H1 (cell line): ENCODE results near the gene GRM8. TPM values are rescaled to one million over a fixed set of nuclear protein-coding genes. Genes with fewer than 3 reads are reported as not detected.

Source experiments
- CTCF ChIA-PET: fragments of 300-600 bp; sonication (Branson Sonifier 250); formaldehyde crosslinking; loops from one replicate; lab custom pipeline; 2021; ENCODE audit not compliant: partially characterized antibody; lab: Charles Lee
- POLR2A ChIA-PET: fragments of 300-600 bp; sonication (Branson Sonifier 250); formaldehyde crosslinking; loops from one replicate; lab custom pipeline; 2021; ENCODE audit warnings: inconsistent platforms; ENCODE audit not compliant: partially characterized antibody; lab: Charles Lee
- DNase-seq, 2 experiments: peaks; one replicate each; pipeline versions ENCODE4 v3.0.0 to v3.0.0-alpha.2; 2010 to 2022; ENCODE audit warnings: low spot score in 2 of 2, low read depth in 1 of 2, mixed read lengths in 1 of 2
- FAIRE-seq: peaks from 2 replicates; lab custom pipeline; 2011; peaks lifted over from hg19 to GRCh38; lab: Jason Lieb, UNC
- H2AFZ ChIP-seq: 2 replicates; pipeline ENCODE4 v1.8.1; 2012; ENCODE audit warnings: low read length, inconsistent platforms
- H2AK5ac ChIP-seq: 2 replicates; pipeline ENCODE4 v1.6.1; 2013; ENCODE audit warnings: low read depth, low read length
- H2BK120ac ChIP-seq: replicated peaks from 2 replicates; pipeline ENCODE3; 2013; ENCODE audit warnings: low read depth, low read length, inconsistent platforms
- H2BK12ac ChIP-seq: 2 replicates; pipeline ENCODE4 v1.6.1; 2013; ENCODE audit warnings: low read depth, low read length
- H2BK15ac ChIP-seq: 2 replicates; pipeline ENCODE4 v1.6.1; 2013; ENCODE audit warnings: low read length
- H2BK20ac ChIP-seq: 2 replicates; pipeline ENCODE4 v1.6.1; 2013; ENCODE audit warnings: low read length
- H2BK5ac ChIP-seq: 2 replicates; pipeline ENCODE4 v1.6.1; 2013; ENCODE audit warnings: low read depth, low read length
- H3K14ac ChIP-seq: 2 replicates; pipeline ENCODE4 v1.6.1; 2013; ENCODE audit warnings: inconsistent platforms; ENCODE audit not compliant: insufficient read length
- H3K18ac ChIP-seq: 2 replicates; pipeline ENCODE4 v1.6.1; 2013; ENCODE audit warnings: low read length; ENCODE audit errors: extremely low read depth
- H3K23ac ChIP-seq: 2 replicates; pipeline ENCODE4 v1.6.1; 2013; ENCODE audit warnings: inconsistent platforms; ENCODE audit not compliant: insufficient read length
- H3K23me2 ChIP-seq: 2 replicates; pipeline ENCODE4 v1.6.1; 2013; ENCODE audit warnings: low read depth, low read length
- H3K27ac ChIP-seq: 2 replicates; pipeline ENCODE4 v1.6.1; 2011; ENCODE audit warnings: low read depth, low read length, inconsistent platforms
- H3K27me3 ChIP-seq, 4 experiments: replicated peaks in 1 of 4; 1 replicate in 1 of 4; 2 replicates in 3 of 4; pipeline versions ENCODE4 v1.6.1 to v1.8.1; 2011 to 2013; ENCODE audit warnings: low read length in 3 of 4, mild to moderate bottlenecking in 3 of 4, inconsistent platforms in 2 of 4, mixed read lengths in 2 of 4, moderate library complexity in 1 of 4; ENCODE audit not compliant: control insufficient read depth in 3 of 4, insufficient read depth in 3 of 4; ENCODE audit errors: extremely low read depth in 1 of 4
- H3K36me3 ChIP-seq, 4 experiments: 2 replicates each; pipeline versions ENCODE4 v1.6.1 to v1.8.1; 2011 to 2013; ENCODE audit warnings: mild to moderate bottlenecking in 4 of 4, low read length in 3 of 4, moderate library complexity in 2 of 4, control low read depth in 1 of 4, inconsistent platforms in 1 of 4; ENCODE audit not compliant: insufficient read depth in 4 of 4, control insufficient read depth in 2 of 4
- H3K4ac ChIP-seq: replicated peaks from 2 replicates; pipeline ENCODE3; 2013; ENCODE audit warnings: low read length, low read depth, mixed read lengths, inconsistent platforms; ENCODE audit not compliant: insufficient read length
- H3K4me1 ChIP-seq, 4 experiments: replicated peaks in 1 of 4; 1 replicate in 1 of 4; 2 replicates in 3 of 4; pipeline versions ENCODE4 v1.6.1 to v1.8.1; 2011 to 2013; ENCODE audit warnings: low read length in 3 of 4, inconsistent platforms in 2 of 4, mixed read lengths in 1 of 4; ENCODE audit not compliant: insufficient read depth in 4 of 4, control insufficient read depth in 3 of 4
- H3K4me2 ChIP-seq, 2 experiments: 2 replicates each; pipeline versions ENCODE4 v1.6.1 to v1.8.1; 2011 to 2013; ENCODE audit warnings: low read depth in 2 of 2, low read length in 2 of 2, control low read depth in 1 of 2, inconsistent platforms in 1 of 2, mild to moderate bottlenecking in 1 of 2; ENCODE audit not compliant: insufficient read depth in 1 of 2
- H3K4me3 ChIP-seq, 4 experiments: fragments of 200-600, 300-600 bp in 1 of 4; sonication (generic), shearing (Covaris generic), sonication (Bioruptor Twin) in 1 of 4; 2 replicates each; pipeline versions ENCODE4 v1.5.1 to v1.8.1; 2011 to 2016; ENCODE audit warnings: low read length in 4 of 4, low read depth in 3 of 4, control low read depth in 2 of 4, inconsistent platforms in 2 of 4, mild to moderate bottlenecking in 2 of 4, mixed read lengths in 1 of 4, moderate library complexity in 1 of 4; ENCODE audit not compliant: insufficient read depth in 2 of 4; ENCODE audit errors: extremely low read depth in 1 of 4
- H3K56ac ChIP-seq: replicated peaks from 2 replicates; pipeline ENCODE3; 2013; ENCODE audit warnings: low read depth, mild to moderate bottlenecking, mixed read lengths, low read length, inconsistent platforms; ENCODE audit not compliant: insufficient read length
- H3K79me1 ChIP-seq: 2 replicates; pipeline ENCODE4 v1.6.1; 2013; ENCODE audit warnings: low read depth, low read length, control low read depth
- H3K79me2 ChIP-seq, 2 experiments: 2 replicates each; pipeline versions ENCODE4 v1.6.1 to v1.8.1; 2012 to 2013; ENCODE audit warnings: low read length in 2 of 2, mild to moderate bottlenecking in 2 of 2, inconsistent platforms in 1 of 2; ENCODE audit not compliant: insufficient read depth in 2 of 2, control insufficient read depth in 1 of 2
- H3K9ac ChIP-seq, 4 experiments: replicated peaks in 1 of 4; 1 replicate in 1 of 4; 2 replicates in 3 of 4; pipeline versions ENCODE4 v1.6.1 to v1.8.1; 2011 to 2013; ENCODE audit warnings: low read depth in 3 of 4, low read length in 3 of 4, control low read depth in 2 of 4, mild to moderate bottlenecking in 2 of 4, moderate library complexity in 2 of 4, inconsistent platforms in 1 of 4; ENCODE audit errors: extremely low read depth in 1 of 4
- H3K9me3 ChIP-seq, 2 experiments: 2 replicates each; pipeline versions ENCODE4 v1.6.1 to v1.8.1; 2012 to 2013; ENCODE audit warnings: mild to moderate bottlenecking in 2 of 2, moderate library complexity in 2 of 2, control low read depth in 1 of 2, inconsistent platforms in 1 of 2, low read depth in 1 of 2, low read length in 1 of 2, mixed read lengths in 1 of 2; ENCODE audit not compliant: insufficient read depth in 2 of 2
- H4K20me1 ChIP-seq, 2 experiments: replicated peaks in 1 of 2; 2 replicates each; pipeline versions ENCODE3 to v1.8.1; 2011 to 2013; ENCODE audit warnings: inconsistent platforms in 2 of 2, low read length in 2 of 2, mild to moderate bottlenecking in 1 of 2; ENCODE audit not compliant: insufficient read depth in 2 of 2, control insufficient read depth in 1 of 2
- H4K5ac ChIP-seq: 2 replicates; pipeline ENCODE4 v1.6.1; 2013; ENCODE audit warnings: low read length, low read depth, mixed read lengths, inconsistent platforms; ENCODE audit not compliant: insufficient read length
- H4K8ac ChIP-seq: 2 replicates; pipeline ENCODE4 v1.8.0; 2013; ENCODE audit warnings: mild to moderate bottlenecking, moderate library complexity, low read length, inconsistent platforms; ENCODE audit not compliant: insufficient read depth; ENCODE audit errors: extremely low read depth
- H4K91ac ChIP-seq: replicated peaks from 2 replicates; pipeline ENCODE3; 2013; ENCODE audit warnings: low read length, mixed read lengths, inconsistent platforms; ENCODE audit not compliant: insufficient read length
- HDAC6 ChIP-seq: IDR thresholded peaks from one replicate; pipeline ENCODE4 v1.7.1; 2012; ENCODE audit warnings: low read depth, mild to moderate bottlenecking, inconsistent platforms, low read length, moderate library complexity
- KDM1A ChIP-seq: fragments of 200-600, 300-600 bp; sonication (generic); IDR thresholded peaks from 2 replicates; pipeline ENCODE4 v1.7.1; 2016; ENCODE audit warnings: mild to moderate bottlenecking, low read length, borderline replicate concordance
- RNF2 ChIP-seq: fragments of 200-900, 300-1000 bp; sonication (generic); IDR thresholded peaks from 2 replicates; pipeline ENCODE4 v1.7.1; 2016; ENCODE audit warnings: borderline replicate concordance, low read depth, mild to moderate bottlenecking, antibody characterized with exemption, low read length; ENCODE audit not compliant: poor library complexity, severe bottlenecking; ENCODE audit errors: missing control alignments
- SIRT6 ChIP-seq: IDR thresholded peaks from one replicate; pipeline ENCODE4 v1.7.1; 2012; ENCODE audit warnings: low read length, inconsistent platforms
- SRF ChIP-seq: IDR thresholded peaks from 2 replicates; pipeline ENCODE4 v1.6.1; 2011; ENCODE audit warnings: mild to moderate bottlenecking, low read depth, low read length, moderate library complexity
- SUZ12 ChIP-seq: fragments of 200-600 bp; sonication (generic); IDR thresholded peaks from 2 replicates; pipeline ENCODE4 v1.6.1; 2012; ENCODE audit warnings: mild to moderate bottlenecking, inconsistent platforms, low read length, moderate library complexity, mixed read lengths
- WGBS, 2 experiments: shearing (Covaris generic) in 1 of 2; methylation state at CpG; one replicate each; pipeline versions ENCODE4 v1.1.6 to v1.1.7; 2013 to 2015; ENCODE audit warnings: low lambda C conversion rate in 2 of 2, mixed read lengths in 2 of 2, inconsistent platforms in 1 of 2, low coverage in 1 of 2, missing lambda C conversion rate in 1 of 2; ENCODE audit not compliant: insufficient replicate concordance in 2 of 2, insufficient coverage in 1 of 2, insufficient read length in 1 of 2; ENCODE audit errors: extremely low coverage in 1 of 2, missing lambda C conversion rate in 1 of 2; 5-methylcytosine and 5-hydroxymethylcytosine counted together
- polyA plus RNA-seq, 7 experiments: library from polyadenylated mRNA; depleted of rRNA in 3 of 7; stranded (reverse) in 5 of 7; unstranded in 2 of 7; fragments of >200 nt in 5 of 7; fragments of 200-250 nt in 2 of 7; gene quantifications; 1 replicate in 5 of 7; 2 replicates in 1 of 7; 4 replicates in 1 of 7; pipeline versions ENCODE4 v1.2.1 to v1.2.3, GENCODE V29; 2011 to 2013; ENCODE audit warnings: missing spikeins in 2 of 7, mixed read lengths in 2 of 7
- total RNA-seq: library from RNA; stranded (reverse); fragmentation: NEBNext Ultra II Directional; extraction: Animal tissue kit (Norgen Biotek cat#: 25700); gene quantifications from 2 replicates; pipeline ENCODE4 v1.2.1, GENCODE V29; 2021
- TF ChIP-seq, protein P1 (sequence below): IDR thresholded peaks from 2 replicates; pipeline ENCODE4 v1.6.1; 2011; ENCODE audit warnings: low read length, improper control_type of control experiment
- TF ChIP-seq, protein P2 (sequence below), 3 experiments: IDR thresholded peaks; 1 replicate in 2 of 3; 2 replicates in 1 of 3; pipeline versions ENCODE4 v1.5.1 to v1.6.1; 2011; ENCODE audit warnings: low read length in 3 of 3, mild to moderate bottlenecking in 3 of 3, inconsistent platforms in 2 of 3, low read depth in 1 of 3, moderate library complexity in 1 of 3; ENCODE audit not compliant: insufficient read depth in 1 of 3; ENCODE audit errors: control extremely low read depth in 1 of 3
- TF ChIP-seq, protein P3 (sequence below): IDR thresholded peaks from 2 replicates; pipeline ENCODE4 v1.6.1; 2011; ENCODE audit warnings: low read depth, mild to moderate bottlenecking, low read length; ENCODE audit not compliant: insufficient read depth

Gene GRM8
- total and polyA plus RNA-seq, 2 of the 8 experiments (the other 6 are each of a cell fraction or from before 2014, with no cell fraction given) = 2.6 to 2.8 TPM

DNA sequence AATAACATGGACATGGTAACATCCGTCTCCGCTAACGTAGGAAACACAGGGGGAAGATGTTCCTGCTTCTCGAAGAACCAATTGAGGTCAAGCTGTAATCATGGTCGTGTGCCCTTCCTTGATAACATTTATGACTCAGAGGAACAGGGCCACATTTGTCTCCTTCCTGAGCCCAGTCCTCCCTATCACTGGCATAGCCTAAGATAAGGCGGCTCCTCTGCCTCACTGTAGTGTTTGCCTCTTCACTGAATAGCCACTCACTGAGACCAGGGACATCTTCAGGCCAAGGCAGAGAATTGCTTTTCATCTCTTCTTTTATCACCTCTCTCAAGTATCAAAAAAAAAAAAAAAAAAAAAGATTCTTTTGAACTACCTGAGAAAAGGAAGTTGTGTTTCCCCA is 5.4 kb upstream of the GRM8 start:
- H2BK5ac ChIP-seq = no peak overlapping the region
- no peak overlapping the region for H3K4ac ChIP-seq
- no peak overlapping the region for H3K23ac ChIP-seq
- H2AFZ ChIP-seq = no peak overlapping the region
- no peak overlapping the region for H3K4me2 ChIP-seq
- peaks cover 0 to 6% (median 0%) of the 10 kb centered on the region in 4 experiments; a peak in 1 of 7 replicates for H3K4me1 ChIP-seq
- H3K4me3 ChIP-seq = no peak overlapping the region
- no peak overlapping the region for H3K27ac ChIP-seq
- H3K79me2 ChIP-seq = no peaks in the 10 kb centered on the region; a peak in 1 of 4 replicates
- H3K18ac ChIP-seq = no peak overlapping the region
- peaks cover 0 to 3% of the 10 kb centered on the region in 2 experiments for H4K20me1 ChIP-seq
- H2BK12ac ChIP-seq = no peak overlapping the region
- no peak for FAIRE-seq
- H2BK15ac ChIP-seq = no peak overlapping the region
- H2BK120ac ChIP-seq = no peak overlapping the region
- no peak overlapping the region for H4K8ac ChIP-seq
- H3K79me1 ChIP-seq = no peaks in the 10 kb centered on the region; the same call in 1 of the 2 replicates
- no peak overlapping the region for H3K14ac ChIP-seq
- H3K56ac ChIP-seq = no peak overlapping the region
- peaks cover 14% of the 10 kb centered on the region; the same call in 1 of the 2 replicates for H3K23me2 ChIP-seq
- no peaks in the 10 kb centered on the region for H3K9me3 ChIP-seq
- H3K9ac ChIP-seq = no peak overlapping the region
- H4K91ac ChIP-seq = no peak overlapping the region
- no peaks in the 10 kb centered on the region for H3K36me3 ChIP-seq
- no peak overlapping the region for H2BK20ac ChIP-seq
- no peak overlapping the region for H4K5ac ChIP-seq
- 79% methylated on average over 6 of the region's 6 CpGs; no CpG with 5 or more reads in 1 of the 2 experiments for WGBS, 2 experiments
- H3K27me3 ChIP-seq = peaks cover 0 to 12% (median 7%) of the 10 kb centered on the region in 4 experiments; a peak in 5 of 7 replicates
- no peak overlapping the region for H2AK5ac ChIP-seq
- CTCF ChIA-PET = interaction anchor here (0.6 to 1.8 kb wide), 7 partner anchors 64 to 1106 kb away, joined by 3 to 5 read pairs (median 3); no protein-coding TSS in a partner anchor
- DNase-seq = no peak
- POLR2A ChIA-PET = no interaction called here
- TF ChIP-seq SIRT6 = no peak
- TF ChIP-seq SUZ12 = no peak
- TF ChIP-seq, protein P1, sequence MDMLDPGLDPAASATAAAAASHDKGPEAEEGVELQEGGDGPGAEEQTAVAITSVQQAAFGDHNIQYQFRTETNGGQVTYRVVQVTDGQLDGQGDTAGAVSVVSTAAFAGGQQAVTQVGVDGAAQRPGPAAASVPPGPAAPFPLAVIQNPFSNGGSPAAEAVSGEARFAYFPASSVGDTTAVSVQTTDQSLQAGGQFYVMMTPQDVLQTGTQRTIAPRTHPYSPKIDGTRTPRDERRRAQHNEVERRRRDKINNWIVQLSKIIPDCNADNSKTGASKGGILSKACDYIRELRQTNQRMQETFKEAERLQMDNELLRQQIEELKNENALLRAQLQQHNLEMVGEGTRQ = no peak
- no peak for TF ChIP-seq RNF2
- TF ChIP-seq, protein P2, sequence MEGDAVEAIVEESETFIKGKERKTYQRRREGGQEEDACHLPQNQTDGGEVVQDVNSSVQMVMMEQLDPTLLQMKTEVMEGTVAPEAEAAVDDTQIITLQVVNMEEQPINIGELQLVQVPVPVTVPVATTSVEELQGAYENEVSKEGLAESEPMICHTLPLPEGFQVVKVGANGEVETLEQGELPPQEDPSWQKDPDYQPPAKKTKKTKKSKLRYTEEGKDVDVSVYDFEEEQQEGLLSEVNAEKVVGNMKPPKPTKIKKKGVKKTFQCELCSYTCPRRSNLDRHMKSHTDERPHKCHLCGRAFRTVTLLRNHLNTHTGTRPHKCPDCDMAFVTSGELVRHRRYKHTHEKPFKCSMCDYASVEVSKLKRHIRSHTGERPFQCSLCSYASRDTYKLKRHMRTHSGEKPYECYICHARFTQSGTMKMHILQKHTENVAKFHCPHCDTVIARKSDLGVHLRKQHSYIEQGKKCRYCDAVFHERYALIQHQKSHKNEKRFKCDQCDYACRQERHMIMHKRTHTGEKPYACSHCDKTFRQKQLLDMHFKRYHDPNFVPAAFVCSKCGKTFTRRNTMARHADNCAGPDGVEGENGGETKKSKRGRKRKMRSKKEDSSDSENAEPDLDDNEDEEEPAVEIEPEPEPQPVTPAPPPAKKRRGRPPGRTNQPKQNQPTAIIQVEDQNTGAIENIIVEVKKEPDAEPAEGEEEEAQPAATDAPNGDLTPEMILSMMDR (IDR thresholded peaks at IDR 0.05; ENCODE audit: control extremely low read depth in 1 of 3, insufficient read depth in 1 of 3, low read depth in 1 of 3, low read length in 3 of 3) = peak in 1 of 3 experiments; percentile 7; a peak in 1 of 4 replicates
- TF ChIP-seq HDAC6 = no peak
- TF ChIP-seq KDM1A = no peak
- TF ChIP-seq, protein P3, sequence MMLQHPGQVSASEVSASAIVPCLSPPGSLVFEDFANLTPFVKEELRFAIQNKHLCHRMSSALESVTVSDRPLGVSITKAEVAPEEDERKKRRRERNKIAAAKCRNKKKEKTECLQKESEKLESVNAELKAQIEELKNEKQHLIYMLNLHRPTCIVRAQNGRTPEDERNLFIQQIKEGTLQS = no peak
- TF ChIP-seq SRF = no peak
